Suprapubic skin (tissue), 4 donors: ENCODE measurements around the gene CNFN. TPM values are rescaled to one million over a fixed set of nuclear protein-coding genes. Genes with fewer than 3 reads are reported as not detected.

ENCODE experiments used
- DNase-seq, 2 donors: peaks; one replicate each; pipeline ENCODE4 v3.0.0-alpha.2; 2019; ENCODE audit warnings: low spot score in 2 of 2
- H3K27ac ChIP-seq: fragments of 200-600 bp; sonication (generic); one replicate; pipeline ENCODE4 v1.5.1; 2019
- H3K27me3 ChIP-seq: fragments of 200-600 bp; sonication (generic); one replicate; pipeline ENCODE4 v1.5.1; 2019
- H3K36me3 ChIP-seq: fragments of 200-600 bp; sonication (generic); one replicate; pipeline ENCODE4 v1.5.1; 2019
- H3K4me1 ChIP-seq: fragments of 200-600 bp; sonication (generic); one replicate; pipeline ENCODE4 v1.5.1; 2019
- H3K4me3 ChIP-seq: fragments of 200-600 bp; sonication (generic); one replicate; pipeline ENCODE4 v1.5.1; 2019; ENCODE audit warnings: mild to moderate bottlenecking
- H3K9me3 ChIP-seq: fragments of 200-600 bp; sonication (generic); one replicate; pipeline ENCODE4 v1.5.1; 2019
- EP300 ChIP-seq: sonication (generic); formaldehyde crosslinking; IDR thresholded peaks from one replicate; pipeline ENCODE4 v1.6.1; 2017; ENCODE audit warnings: antibody characterized with exemption
- POLR2A ChIP-seq, 2 donors: fragments of 450-650 bp; IDR thresholded peaks; one replicate each; pipeline ENCODE4 v1.6.1; 2017; ENCODE audit warnings: antibody characterized with exemption in 2 of 2, mild to moderate bottlenecking in 2 of 2, moderate library complexity in 2 of 2
- POLR2AphosphoS5 ChIP-seq, 3 donors: sonication (generic); formaldehyde crosslinking; IDR thresholded peaks; one replicate each; pipeline ENCODE4 v1.6.1; 2017; ENCODE audit warnings: antibody characterized with exemption in 3 of 3
- whole genome bisulfite sequencing: methylation state at CpG from one replicate; pipeline ENCODE4 v1.1.5; 2018; 5-methylcytosine and 5-hydroxymethylcytosine counted together
- total RNA-seq, 4 donors: library from RNA; depleted of rRNA; stranded (reverse); fragments of >200 nt; gene quantifications; one replicate each; pipeline ENCODE4 v1.1.0, GENCODE V29; 2016
- TF ChIP-seq, protein P1 (sequence below), 2 donors: fragments of 200-600 bp in 1 of 2; fragments of 450-650 bp in 1 of 2; sonication (generic) in 1 of 2; IDR thresholded peaks; one replicate each; pipeline ENCODE4 v1.5.1; 2016 to 2019; ENCODE audit warnings: antibody characterized with exemption in 2 of 2, mild to moderate bottlenecking in 1 of 2, moderate library complexity in 1 of 2

CNFN gene
- total RNA-seq, 4 donors from 2014 or later: 52.9 to 364 (median 353) TPM

DNA sequence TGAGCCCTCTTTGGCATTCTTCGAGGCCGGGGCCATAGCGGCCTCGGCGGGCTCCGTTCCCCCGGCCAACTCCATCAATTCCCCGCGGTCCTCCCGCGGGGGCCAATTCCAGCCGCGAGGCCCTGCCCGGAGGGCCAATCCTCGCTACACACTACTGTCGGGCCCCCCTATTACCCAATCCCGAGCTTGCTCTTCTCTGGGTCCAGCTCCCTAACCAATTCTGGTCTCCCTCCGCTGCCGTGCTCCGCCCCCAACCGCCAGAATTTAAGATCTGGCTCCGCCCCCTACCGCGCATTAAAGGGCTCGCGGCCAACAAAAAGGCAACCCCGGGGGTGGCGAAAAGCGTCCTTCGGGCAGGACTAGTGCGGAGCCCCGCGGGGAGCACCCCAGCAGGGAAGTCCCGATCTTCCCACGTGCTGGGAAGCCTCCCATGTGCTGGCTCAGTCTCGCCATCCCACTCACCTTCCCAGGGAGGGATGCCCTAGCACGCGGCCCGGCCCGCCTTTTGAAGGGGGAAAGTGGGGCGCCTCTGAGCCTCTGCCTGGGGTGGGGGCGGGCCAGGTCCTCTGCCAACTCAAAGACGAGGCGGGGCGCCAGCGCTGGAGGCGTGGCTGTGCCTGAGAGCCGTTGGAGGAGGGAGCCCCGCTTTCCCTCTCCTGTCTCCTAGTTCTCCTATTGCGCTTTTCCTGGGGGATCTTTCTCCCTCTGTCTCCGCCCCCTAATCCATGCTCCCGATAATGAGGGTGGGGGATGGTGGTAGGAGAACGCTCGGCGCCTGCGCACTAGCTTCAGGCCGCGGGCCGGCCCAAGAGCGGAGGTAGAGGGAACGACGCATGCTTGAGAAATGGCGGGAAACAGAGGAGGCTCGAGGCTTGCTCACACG is 33.6 kb upstream of the CNFN start:
- H3K27me3 ChIP-seq: peaks cover 14% of the 10 kb centered on the region
- WGBS: 4% methylated on average over 49 of the region's 65 CpGs
- H3K4me3 ChIP-seq: peak overlapping the region; percentile 57
- peaks cover 53% of the 10 kb centered on the region for H3K4me1 ChIP-seq
- peak; percentile 89 for DNase-seq
- no peaks in the 10 kb centered on the region for H3K9me3 ChIP-seq
- no peaks in the 10 kb centered on the region for H3K36me3 ChIP-seq
- TF ChIP-seq POLR2AphosphoS5 (IDR thresholded peaks at IDR 0.05): peak in 1 of 3 donors; percentile 40
- TF ChIP-seq EP300: no peak
- peak overlapping the region; percentile 44 for H3K27ac ChIP-seq

DNA sequence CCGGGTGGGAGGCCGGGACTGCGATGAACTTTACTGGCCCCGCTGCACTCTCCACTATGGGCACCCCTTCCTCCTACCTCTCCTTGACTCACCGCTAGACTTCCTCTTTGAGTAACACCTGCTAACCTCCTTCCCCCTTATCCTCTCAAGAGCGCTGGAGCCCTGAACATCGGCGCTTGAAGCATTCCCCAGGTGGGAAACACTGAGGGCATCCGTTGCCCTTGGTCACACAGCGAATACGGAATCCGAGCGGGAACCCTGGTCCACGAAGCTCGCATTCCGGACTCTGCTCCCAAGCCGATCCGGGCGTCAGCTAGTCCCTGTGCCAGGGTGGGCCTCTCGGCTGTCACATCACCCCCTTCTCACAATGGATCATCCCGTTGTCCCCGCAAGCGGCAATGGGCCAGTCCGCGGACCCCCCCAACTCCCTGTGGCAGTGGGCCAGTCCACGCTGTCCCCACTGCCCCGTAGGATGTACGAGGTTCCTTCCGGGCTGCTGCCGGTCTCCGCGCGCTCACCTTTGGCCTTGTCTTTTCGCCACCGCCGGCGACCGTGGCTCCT is 32.9 kb upstream of the CNFN start:
- H3K9me3 ChIP-seq: no peaks in the 10 kb centered on the region
- no peak for TF ChIP-seq POLR2AphosphoS5 (IDR thresholded peaks at IDR 0.05)
- no peak for TF ChIP-seq EP300
- TF ChIP-seq, protein P1, sequence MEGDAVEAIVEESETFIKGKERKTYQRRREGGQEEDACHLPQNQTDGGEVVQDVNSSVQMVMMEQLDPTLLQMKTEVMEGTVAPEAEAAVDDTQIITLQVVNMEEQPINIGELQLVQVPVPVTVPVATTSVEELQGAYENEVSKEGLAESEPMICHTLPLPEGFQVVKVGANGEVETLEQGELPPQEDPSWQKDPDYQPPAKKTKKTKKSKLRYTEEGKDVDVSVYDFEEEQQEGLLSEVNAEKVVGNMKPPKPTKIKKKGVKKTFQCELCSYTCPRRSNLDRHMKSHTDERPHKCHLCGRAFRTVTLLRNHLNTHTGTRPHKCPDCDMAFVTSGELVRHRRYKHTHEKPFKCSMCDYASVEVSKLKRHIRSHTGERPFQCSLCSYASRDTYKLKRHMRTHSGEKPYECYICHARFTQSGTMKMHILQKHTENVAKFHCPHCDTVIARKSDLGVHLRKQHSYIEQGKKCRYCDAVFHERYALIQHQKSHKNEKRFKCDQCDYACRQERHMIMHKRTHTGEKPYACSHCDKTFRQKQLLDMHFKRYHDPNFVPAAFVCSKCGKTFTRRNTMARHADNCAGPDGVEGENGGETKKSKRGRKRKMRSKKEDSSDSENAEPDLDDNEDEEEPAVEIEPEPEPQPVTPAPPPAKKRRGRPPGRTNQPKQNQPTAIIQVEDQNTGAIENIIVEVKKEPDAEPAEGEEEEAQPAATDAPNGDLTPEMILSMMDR (IDR thresholded peaks at IDR 0.05): no peak
- no peak for TF ChIP-seq POLR2A (IDR thresholded peaks at IDR 0.05)
- H3K27ac ChIP-seq: peak overlapping the region; percentile 44
- H3K27me3 ChIP-seq: peaks cover 14% of the 10 kb centered on the region
- peaks cover 53% of the 10 kb centered on the region for H3K4me1 ChIP-seq
- H3K36me3 ChIP-seq: no peaks in the 10 kb centered on the region
- WGBS: 7% methylated on average over 25 of the region's 38 CpGs
- DNase-seq: no peak
- H3K4me3 ChIP-seq: peak overlapping the region; percentile 57

DNA sequence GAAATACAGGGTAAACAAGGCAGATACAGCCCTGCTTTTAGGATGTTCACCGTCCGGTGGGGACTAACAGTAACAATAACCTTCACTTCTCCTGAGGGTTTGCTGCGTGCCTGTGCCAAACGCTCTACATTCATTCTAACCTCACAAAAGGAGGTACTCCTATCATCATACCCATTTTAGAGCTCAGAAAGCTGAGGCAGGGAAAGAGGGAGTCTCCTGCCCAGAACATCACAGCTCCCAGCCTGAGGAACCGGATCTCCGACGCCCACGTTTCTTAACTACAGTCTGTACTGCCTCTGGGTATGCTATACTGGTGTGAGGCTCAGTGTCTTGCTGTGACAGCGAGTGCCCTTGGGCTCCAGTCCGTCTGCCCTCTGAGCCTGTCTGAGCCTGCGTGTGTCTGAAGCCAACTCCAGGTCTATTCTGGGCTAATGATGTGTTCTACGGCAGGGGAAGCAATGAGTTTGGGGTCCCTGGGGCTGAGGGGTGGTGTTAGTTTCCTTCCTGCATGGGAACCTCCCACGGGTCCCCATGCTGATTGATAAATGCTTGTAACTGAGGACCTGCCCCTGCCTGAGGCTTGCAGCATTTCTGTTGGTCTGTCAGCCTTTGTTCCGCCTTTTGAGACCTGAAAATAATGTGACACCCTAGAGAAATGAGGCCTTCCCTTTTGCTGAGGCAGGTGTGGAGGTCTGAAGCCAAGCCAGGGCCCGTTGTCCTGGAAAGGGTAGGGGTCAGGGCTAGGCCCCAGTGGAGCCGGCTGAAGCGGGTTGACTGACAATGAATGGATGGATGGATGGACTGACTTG is 32.2 kb upstream of the CNFN start:
- Histone ChIP-seq H3K27me3 (peaks cover 14% of the 10 kb centered on the region), H3K4me1 (peaks cover 53% of the 10 kb centered on the region), H3K9me3 (no peaks in the 10 kb centered on the region), H3K36me3 (no peaks in the 10 kb centered on the region), H3K27ac (peak overlapping the region; percentile 44), H3K4me3 (peak overlapping the region; percentile 57)
- no peak for TF ChIP-seq EP300
- TF ChIP-seq POLR2A (IDR thresholded peaks at IDR 0.05): no peak
- no peak for TF ChIP-seq POLR2AphosphoS5 (IDR thresholded peaks at IDR 0.05)
- TF ChIP-seq, protein P1 (IDR thresholded peaks at IDR 0.05): no peak
- DNase-seq: no peak
- 55% methylated on average over 15 of the region's 17 CpGs for WGBS

DNA sequence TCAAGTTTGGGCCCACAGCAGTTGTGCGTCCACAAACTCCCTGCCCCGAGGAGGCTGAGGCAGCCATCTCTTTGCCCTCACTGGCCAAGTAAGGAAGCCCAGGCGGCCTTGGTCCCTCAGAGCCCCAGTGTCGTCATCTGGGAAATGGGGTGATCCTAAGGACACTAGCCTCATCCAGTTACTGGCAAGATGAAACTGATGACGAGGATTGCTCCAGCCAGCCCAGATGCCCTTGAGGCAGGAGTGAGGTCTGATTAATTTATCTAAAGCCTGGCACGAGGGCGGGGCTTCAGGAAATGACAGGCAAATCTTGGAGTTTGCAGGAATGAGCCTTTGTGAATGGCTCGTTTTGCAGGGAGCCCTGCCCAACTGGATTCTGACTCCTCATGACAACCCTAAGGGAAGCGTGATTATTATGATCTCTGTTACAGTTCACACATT is 31.5 kb upstream of the CNFN start:
- H3K9me3 ChIP-seq: no peaks in the 10 kb centered on the region
- no peak for DNase-seq
- peaks cover 14% of the 10 kb centered on the region for H3K27me3 ChIP-seq
- peak overlapping the region; percentile 44 for H3K27ac ChIP-seq
- H3K36me3 ChIP-seq: no peaks in the 10 kb centered on the region
- TF ChIP-seq, protein P1 (IDR thresholded peaks at IDR 0.05): no peak
- TF ChIP-seq POLR2A (IDR thresholded peaks at IDR 0.05) (no peak), POLR2AphosphoS5 (IDR thresholded peaks at IDR 0.05) (peak in 1 of 3 donors; percentile 6), EP300 (no peak)
- WGBS: 34% methylated on average over 8 of the region's 9 CpGs
- H3K4me3 ChIP-seq: no peak overlapping the region
- H3K4me1 ChIP-seq: peaks cover 53% of the 10 kb centered on the region

DNA sequence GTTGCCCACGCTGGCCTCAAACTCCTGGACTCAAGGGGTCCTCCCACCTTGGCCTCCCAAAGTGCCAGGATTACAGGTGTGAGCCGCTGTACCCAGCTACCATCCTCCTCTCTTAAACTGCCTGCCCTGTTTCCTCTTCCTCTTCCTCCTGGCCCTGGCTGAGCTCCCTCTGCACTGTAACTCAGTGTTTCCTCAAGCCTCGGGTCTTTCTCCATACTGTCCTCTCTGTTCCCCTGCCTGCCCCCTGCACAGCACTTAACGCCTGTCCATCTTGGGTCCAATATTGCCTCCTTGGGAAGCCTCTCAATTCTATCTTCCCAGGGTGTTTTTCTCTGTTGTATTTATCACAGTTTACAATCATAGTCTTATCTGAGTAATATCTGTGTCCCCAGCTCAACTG is 31.0 kb upstream of the CNFN start:
- no peak for TF ChIP-seq POLR2A (IDR thresholded peaks at IDR 0.05)
- TF ChIP-seq EP300: no peak
- TF ChIP-seq, protein P1 (IDR thresholded peaks at IDR 0.05): no peak
- no peak for TF ChIP-seq POLR2AphosphoS5 (IDR thresholded peaks at IDR 0.05)
- H3K27ac ChIP-seq: peak overlapping the region; percentile 33
- no peaks in the 10 kb centered on the region for H3K9me3 ChIP-seq
- WGBS: 79% methylated on average over 4 of the region's 4 CpGs
- peaks cover 14% of the 10 kb centered on the region for H3K27me3 ChIP-seq
- DNase-seq: no peak
- no peak overlapping the region for H3K4me3 ChIP-seq
- H3K36me3 ChIP-seq: no peaks in the 10 kb centered on the region
- peaks cover 53% of the 10 kb centered on the region for H3K4me1 ChIP-seq
